ENCODE data around the gene CCT8L2. TPM values are rescaled to one million over a fixed set of nuclear protein-coding genes. Genes with fewer than 3 reads are reported as not detected.
"Not testable (repeated sequence)": the region's sequence is repeated elsewhere in the genome, so short reads cannot be mapped to it uniquely, and the experiment has no call there.

The CCT8L2 gene, protein sequence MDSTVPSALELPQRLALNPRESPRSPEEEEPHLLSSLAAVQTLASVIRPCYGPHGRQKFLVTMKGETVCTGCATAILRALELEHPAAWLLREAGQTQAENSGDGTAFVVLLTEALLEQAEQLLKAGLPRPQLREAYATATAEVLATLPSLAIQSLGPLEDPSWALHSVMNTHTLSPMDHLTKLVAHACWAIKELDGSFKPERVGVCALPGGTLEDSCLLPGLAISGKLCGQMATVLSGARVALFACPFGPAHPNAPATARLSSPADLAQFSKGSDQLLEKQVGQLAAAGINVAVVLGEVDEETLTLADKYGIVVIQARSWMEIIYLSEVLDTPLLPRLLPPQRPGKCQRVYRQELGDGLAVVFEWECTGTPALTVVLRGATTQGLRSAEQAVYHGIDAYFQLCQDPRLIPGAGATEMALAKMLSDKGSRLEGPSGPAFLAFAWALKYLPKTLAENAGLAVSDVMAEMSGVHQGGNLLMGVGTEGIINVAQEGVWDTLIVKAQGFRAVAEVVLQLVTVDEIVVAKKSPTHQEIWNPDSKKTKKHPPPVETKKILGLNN
- not detected for total RNA-seq

DNA sequence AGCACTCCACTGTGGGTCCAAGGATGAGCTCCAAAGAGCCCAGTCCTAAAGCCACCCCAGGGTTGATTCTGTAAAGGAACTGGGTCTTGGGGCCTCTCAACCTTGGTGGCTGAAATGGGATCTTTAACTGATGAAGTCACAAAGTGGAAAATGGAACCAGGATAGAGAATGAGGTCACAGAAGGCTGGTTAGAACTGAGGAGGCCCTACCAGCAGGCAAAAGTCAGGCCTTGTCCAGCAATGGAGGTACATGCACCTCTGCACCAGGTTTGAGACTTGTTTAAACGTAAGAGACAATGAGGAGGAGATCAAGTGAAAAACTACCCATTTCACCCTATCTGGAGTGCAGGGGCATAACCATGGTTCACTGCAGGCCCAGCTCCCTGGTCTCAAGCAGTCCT lies at the start of gene CCT8L2:
Gene CCT8L2, minus strand, starts transcription at position 101 of the 400 bp plus-strand sequence. CDS start 260 bp downstream, outside the sequence.
- not testable (repeated sequence) for FAIRE-seq; DNase-seq (ENCODE audit: low spot score in 2 of 2)

DNA sequence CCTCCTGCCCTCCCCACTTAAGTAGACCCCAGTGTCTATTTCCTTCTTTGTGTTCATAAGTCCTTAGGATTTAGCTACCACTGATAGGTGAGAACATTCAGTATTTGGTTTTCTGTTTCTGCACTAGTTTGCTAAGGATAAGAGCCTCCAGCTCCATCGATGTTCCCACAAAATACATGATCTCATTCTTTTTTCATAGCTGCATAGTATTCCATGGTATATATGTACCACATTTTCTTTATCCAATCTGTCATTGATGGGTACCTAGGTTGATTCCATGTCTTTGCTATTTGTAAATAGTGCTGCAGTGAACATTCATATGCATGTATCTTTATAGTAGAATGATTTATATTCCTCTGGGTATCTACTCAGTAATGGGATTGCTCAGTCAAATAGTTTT lies 42.8 kb upstream of the CCT8L2 start:
- FAIRE-seq, result not testable (repeated sequence)

DNA sequence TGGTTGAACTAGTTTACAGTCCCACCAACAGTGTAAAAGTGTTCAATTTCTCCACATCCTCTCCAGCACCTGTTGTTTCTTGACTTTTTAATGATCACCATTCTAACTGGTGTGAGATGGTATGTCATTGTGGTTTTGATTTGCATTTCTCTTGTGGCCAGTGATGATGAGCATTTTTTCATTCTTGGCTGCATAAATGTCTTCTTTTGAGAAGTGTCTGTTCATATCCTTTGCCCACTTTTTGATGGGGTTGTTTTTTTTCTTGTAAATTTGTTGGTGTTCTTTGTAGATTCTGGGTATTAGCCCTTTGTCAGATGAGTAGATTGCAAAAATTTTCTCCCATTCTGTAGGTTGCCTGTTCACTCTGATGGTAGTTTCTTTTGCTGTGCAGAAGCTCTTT lies 41.5 kb upstream of the CCT8L2 start:
- not testable (repeated sequence) for FAIRE-seq; DNase-seq (ENCODE audit: low spot score in 2 of 2)

More for the DNA sequence above, 42.8 kb upstream of the CCT8L2 start:
- not testable (repeated sequence) for DNase-seq (ENCODE audit: low spot score in 2 of 2)

DNA sequence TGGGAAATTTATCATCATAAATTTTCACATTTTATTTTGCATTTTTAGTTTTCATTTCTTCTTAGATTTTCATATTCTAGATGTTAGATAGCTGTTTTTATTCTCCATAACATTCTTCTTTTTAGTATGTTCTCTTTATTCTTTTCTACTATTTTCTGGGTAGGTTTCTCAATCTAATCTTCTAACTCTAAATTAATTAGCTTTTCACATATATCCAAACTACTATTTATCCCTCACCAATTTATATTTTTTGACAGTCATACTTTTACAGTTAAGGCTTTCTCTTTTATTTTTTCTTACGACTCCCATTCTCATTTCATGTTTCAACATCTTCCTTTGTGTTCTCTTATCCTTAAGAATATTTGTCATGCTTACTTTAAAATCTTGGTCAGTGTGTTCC lies 35.9 kb upstream of the CCT8L2 start:
- DNase-seq (ENCODE audit: low spot score in 2 of 2), result not testable (repeated sequence)
- peak; percentile 90 for FAIRE-seq

DNA sequence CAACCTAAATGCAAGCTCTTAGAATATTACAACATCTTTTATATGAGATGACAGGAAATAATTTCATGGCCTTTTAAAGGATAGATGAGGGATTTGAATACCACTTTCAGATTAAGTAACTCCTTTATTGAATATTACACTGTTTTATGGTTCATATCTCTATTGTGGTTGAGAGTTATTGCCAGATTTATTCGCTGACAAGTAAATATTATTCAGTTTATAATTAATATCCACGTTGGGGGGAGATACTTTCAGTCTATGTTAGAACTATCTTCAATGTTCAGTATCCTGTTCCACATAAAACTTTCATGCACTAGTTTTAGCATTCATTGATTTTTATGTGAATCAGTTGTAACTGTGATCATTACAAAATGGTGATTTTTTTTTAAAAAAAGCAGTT lies 32.4 kb upstream of the CCT8L2 start:
- not testable (repeated sequence) for FAIRE-seq

DNA sequence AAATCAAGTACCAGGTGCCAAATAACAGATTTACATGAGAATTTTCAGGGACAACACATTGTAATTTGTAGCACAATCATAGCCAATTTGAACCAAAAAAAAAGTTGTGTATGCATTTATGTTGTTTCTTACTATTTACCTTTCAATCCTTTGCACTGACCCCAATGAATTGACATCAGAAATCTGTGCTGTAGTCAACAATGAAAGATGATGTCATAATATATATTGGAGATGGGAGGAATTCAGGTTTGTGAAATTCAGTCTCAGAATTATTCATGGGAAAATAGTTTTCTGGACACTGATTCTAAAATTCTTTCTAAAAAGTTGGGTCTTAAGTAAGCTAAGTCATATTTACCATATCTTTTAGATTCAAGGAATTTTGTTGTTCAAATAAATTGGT lies 31.0 kb upstream of the CCT8L2 start:
- FAIRE-seq, result peak; percentile 21

More for the DNA sequence above, 32.4 kb upstream of the CCT8L2 start:
- not testable (repeated sequence) for DNase-seq (ENCODE audit: low spot score in 2 of 2)

DNA sequence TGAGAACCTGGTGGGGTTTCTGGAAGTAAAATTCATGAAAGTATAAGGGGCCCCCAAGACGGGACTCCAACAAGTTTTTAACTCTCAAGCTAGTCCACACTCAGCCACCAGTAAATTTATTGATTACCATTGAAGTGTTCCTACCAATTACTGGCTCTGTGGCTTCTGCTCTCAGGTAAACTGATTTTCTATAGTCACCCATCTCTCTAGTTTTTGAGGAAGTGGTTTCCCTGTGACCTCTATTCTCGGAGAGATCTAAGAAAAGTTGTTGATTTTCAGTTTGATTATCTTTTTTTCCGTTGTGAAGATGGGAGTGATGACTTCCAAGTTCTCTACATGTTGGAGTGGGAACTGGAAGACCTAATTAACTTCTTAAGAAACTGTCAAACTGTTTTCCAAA lies 24.9 kb upstream of the CCT8L2 start:
- not testable (repeated sequence) for FAIRE-seq; DNase-seq (ENCODE audit: low spot score in 2 of 2)

More for the DNA sequence above, 31.0 kb upstream of the CCT8L2 start:
- DNase-seq (ENCODE audit: low spot score in 2 of 2), result not testable (repeated sequence)

DNA sequence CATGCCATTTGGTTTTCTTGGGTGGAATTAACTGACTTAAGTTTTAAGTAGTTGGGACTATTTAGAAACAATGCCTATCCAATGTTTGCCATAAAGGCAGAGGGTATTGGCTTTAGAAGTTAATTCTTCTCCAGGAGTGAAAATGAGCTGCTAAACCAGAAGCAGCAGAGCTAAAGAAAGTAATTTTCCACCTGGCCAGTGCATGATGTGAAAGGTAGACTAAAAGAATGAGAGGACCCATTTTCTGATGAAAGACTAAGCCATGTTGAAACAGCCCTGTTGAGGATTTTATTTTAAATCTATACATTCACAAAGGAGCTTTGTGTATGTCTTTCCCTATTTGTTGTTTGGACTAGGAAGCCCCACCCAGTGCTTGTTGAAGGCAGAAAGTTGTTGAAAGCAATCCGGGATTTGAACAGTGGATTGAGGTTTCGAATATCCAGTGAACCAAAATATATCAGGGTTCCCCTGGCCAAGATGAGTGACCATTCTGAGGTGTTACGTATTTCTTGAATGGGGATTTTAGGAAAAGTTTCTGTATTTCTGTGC lies 23.9 kb upstream of the CCT8L2 start:
- not testable (repeated sequence) for DNase-seq (ENCODE audit: low spot score in 2 of 2); FAIRE-seq

DNA sequence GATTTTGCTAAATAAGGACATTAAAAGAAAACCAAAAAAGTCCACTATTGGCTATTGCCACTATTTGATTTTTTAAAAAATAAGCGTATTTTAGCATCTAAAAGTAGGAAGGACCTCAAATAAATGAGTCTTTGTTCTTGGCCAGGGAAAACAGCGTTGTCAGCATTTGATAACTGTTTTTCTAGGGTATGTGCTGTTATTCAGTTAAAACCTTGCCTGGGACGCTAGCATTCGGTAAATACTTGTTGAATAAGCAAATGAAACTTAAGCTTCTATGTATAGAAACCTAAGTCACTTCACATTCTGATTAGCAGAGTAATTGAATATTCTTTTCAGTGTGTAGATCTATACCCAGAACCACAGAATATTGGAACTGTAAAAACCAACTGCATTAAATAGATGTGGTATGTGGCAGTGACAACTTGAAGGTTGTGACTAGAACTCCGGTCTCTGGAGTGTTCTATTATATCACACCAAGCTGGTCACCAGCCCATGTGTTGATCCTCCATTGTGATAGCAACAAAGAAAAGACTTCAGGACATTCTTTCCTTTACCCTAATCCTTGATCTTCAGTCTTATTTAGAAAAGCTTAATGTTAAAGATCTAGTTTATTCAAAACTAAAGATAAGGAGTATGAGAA lies 23.1 kb upstream of the CCT8L2 start:
- FAIRE-seq, result not testable (repeated sequence)

DNA sequence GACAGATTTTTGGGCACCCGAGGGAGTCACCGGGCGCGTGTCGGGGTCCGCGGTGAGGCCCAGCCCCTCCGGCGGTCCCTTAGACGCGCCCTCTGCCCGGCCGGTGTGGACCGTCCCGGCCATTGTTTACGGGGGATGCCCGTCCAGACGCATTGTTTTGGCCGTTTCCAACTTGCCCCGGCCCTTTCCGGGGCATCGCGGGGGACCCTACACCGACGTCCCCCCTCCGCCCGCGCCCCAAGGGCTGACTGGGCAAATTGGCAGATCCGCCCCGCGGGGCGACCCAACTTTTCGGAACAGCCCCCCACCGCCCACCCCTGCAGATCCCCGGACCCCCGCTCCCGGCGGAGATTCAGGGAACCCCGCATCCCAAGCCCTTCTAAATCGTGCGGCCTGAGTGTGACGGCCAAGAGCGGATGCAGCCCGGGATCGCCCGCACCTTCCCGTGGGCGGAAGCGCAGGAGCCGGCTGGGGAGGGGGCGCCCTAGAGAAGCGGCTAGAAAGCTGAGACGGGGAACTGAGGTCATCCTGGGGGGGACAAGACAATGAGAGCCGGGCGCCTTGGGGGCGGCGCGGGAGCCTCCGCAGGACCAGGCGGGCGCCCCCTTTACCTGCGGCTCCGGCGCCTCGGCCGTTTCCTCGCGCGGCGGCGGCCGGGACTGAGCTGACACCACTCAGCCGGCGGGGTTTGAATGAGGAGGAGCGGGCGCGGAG lies 17.1 kb upstream of the CCT8L2 start:
- FAIRE-seq (no peak), DNase-seq (ENCODE audit: low spot score in 2 of 2) (no peak)

More for the DNA sequence above, 23.1 kb upstream of the CCT8L2 start:
- not testable (repeated sequence) for DNase-seq (ENCODE audit: low spot score in 2 of 2)

DNA sequence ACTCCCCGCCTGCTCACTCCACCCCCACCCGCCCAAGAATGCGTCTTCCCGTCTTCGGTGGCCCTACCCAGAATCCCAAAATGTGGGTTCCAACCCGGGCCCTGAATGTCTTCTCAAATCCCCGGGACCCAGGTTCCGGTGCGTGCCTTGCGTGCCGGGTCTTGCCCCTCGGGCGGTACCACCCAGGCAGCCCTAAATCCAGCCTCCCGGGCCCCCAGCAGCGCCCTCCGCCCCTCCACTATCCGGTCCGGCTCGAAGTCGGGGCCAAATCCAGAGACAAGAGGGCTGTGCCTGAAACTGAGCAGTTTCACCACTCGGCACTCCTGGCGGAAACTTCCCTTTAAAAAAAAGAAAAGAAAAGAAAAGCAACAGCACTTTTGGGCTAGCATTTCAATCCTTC lies 16.3 kb upstream of the CCT8L2 start:
- FAIRE-seq, result no peak
- DNase-seq (ENCODE audit: low spot score in 2 of 2), result no peak

DNA sequence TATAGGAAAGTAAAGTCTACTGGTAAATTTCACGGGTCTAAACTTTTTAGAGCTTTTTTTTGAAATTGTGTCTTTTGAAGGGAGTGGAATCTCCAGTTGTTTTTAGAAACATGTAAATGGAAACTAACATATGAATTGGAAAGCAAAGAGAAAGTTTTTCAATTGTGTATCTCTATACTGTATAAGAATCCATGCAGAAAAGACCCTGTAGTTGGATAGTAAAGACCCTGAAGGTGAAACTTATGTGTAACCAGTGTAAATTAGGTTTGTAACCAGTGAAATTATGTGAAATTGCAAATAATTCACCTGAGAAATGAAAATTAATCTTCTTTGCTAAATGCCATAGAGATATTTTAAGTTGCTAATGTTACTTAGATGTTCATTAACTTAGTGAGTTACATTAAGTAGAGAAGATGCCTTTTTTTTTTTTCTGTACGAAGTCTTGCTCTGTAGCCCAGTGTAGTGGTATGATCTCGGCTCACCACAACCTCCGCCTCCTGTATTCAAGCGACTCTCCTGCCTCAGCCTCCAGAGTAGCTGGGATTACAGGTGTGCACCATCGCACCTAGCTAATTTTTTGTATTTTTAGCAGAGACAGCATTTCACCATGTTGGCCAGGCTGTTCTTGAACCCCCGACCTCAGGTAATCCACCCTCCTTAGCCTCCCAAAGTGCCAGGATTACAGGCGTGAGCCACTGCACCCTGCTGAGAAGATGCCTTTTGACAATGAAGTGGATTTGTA lies 11.8 kb upstream of the CCT8L2 start:
- not testable (repeated sequence) for DNase-seq (ENCODE audit: low spot score in 2 of 2); FAIRE-seq

DNA sequence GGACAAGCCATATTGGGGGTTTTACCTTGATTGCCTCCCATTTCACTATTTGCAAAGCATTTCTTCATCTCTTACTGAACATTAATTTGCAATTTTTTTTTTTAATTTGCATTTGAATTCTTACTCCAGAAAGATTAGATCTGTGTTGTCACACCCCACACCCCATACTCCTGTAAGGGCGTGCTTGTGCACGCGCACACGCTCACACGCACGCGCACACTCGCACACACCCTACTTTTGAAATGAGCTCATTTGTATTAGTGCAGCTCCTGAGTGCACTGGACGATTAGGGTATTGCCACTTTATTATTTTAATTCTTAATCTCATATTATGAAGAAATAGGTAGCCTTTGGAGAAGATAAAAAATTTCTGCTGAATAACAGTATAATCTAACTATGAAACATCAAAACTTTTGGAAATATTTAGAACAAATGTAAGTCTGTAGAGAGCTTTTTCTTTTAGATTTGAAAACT lies 11.2 kb upstream of the CCT8L2 start:
- FAIRE-seq, result peak; percentile 6

DNA sequence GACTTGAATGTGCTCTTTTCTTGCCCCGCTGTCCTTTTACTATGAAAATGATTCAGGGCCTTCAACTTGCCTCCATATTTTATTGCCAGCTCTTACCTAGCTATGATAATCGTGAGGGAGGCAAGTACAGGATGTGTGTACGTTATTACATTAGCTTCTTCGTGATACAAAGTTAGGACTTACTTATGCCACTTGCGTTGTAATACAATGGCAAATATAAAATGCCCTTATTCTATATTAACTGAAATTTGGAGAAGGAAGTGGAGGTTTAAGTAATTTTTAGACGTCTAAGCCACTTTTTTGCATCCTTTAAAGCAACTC lies 10.8 kb upstream of the CCT8L2 start:
- no peak for FAIRE-seq
- no peak for DNase-seq (ENCODE audit: low spot score in 2 of 2)

More for the DNA sequence above, 11.2 kb upstream of the CCT8L2 start:
- not testable (repeated sequence) for DNase-seq (ENCODE audit: low spot score in 2 of 2)

DNA sequence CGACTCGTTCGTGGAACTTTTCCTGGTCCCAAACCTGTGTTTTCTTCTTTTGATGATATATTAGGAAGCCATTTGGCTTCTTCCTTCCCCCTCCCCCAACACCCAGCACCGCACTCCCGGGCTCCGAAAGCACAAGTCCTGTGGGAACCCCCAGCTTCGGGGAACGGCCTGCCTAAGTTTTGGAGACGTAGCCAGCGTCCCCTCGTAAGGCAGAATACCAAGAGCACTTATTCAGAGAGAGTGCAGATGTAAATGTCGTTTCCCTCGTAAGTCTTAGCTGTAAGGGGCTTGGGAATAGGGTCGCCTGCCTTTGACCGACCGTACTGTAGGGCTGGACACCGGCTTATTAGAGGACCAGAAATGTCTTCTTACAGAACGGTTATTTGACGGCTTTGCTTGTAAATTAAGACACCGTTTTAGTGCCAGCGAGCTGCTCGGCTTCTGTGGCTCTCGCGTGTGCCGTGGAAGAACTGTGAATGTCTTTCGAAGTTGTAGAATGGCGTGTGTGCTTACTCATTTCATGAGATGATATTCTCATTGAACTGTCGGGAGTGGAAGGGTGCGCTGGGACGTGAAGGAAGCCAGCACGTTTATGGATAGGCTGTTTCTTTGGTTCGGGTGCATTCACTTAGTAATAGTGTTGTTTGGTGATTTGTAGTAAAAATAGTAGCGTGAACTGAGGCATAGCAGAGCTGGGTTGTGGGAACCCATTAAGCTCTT lies 10.3 kb upstream of the CCT8L2 start:
- not testable (repeated sequence) for FAIRE-seq; DNase-seq (ENCODE audit: low spot score in 2 of 2)

DNA sequence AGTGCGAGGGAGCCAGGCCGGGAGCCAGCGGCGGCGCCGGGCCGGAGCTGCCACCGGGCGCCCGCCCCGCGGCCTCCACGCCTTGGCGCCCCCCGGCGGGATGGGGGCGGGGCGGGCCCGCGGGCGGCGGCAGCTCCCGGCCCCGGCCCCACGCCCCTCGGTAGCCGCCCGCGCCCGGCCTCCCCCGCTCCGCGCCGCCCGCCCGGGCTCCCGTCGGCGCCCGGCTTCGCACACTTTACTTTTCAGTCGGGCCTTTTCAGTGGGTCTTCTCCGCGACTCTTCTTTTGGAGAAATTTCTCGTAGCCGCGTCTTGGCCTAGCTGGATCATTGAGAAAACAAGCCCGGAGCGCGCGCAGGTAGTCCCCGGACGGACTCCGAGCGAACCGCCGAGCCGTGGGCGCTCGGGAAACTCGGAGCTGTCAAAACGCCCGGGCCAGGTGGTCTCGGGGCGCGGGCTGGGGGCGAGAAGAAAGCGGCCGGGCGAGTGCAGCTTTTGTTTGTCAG lies 9.7 kb upstream of the CCT8L2 start:
- DNase-seq (ENCODE audit: low spot score in 2 of 2), result peak in 1 of 2 donors; percentile 58
- not testable (repeated sequence) for FAIRE-seq

DNA sequence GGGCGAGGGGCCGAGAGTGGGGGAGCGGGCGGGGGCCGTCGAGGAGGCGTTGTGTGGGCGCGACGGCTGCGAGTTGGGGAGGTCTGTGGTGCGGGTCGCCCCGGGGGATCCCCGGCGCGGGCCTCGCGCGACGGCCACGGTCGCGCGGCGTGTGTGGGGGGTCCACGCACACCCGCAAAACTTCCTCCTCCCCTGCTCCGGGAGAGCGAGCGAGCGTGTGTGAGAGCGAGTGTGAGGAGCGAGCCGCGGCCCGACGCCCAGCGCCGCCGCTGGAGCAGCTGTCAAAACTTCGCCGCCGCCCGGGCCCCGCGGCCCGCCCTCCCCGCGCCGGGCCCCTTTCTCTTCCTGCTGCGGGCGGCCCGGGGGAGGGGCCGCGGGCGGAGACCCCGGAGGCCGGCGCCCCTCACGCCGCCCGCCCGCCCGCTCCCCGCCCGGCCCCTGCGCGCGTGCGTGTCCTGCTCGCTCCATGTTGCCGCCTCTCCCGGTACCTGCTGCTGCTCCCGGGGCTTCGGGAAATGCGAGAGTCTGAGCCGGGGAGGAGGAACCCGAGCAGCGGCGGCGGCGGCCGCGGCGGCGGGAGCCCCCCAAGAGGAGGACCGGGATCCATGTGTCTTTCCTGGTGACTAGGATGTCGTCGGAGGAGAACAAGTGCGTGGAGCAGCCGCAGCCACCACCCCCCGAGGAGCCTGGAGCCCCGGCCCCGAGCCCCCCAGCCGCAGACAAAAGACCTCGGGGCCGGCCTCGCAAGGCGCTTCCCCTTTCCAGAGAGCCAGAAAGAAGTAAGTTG lies 9.0 kb upstream of the CCT8L2 start:
- DNase-seq (ENCODE audit: low spot score in 2 of 2), result peak in 1 of 2 donors; percentile 67
- FAIRE-seq, result no peak
